Osteoblast (primary cell): ENCODE data around the gene HSPB9. TPM values are rescaled to one million over a fixed set of nuclear protein-coding genes. Genes with fewer than 3 reads are reported as not detected.
A peak's percentile ranks its signal among the peaks of the same experiment; 100 is the strongest.

Source experiments
- DNase-seq: peaks from one replicate; pipeline ENCODE4 v3.0.0; 2011; ENCODE audit warnings: low spot score, mixed read lengths; ENCODE audit not compliant: insufficient read length; ENCODE audit errors: missing footprints
- H2AFZ ChIP-seq: 2 replicates; pipeline ENCODE4 v1.6.0; 2011; ENCODE audit warnings: mild to moderate bottlenecking, low read length
- H3K27ac ChIP-seq: 2 replicates; pipeline ENCODE4 v1.5.1; 2011; ENCODE audit warnings: mild to moderate bottlenecking, low read depth, low read length, moderate library complexity
- H3K27me3 ChIP-seq: 2 replicates; pipeline ENCODE4 v1.6.0; 2012; ENCODE audit warnings: mild to moderate bottlenecking, control low read depth, inconsistent platforms, low read length, moderate library complexity; ENCODE audit not compliant: insufficient read depth
- H3K36me3 ChIP-seq: 2 replicates; pipeline ENCODE4 v1.5.1; 2011; ENCODE audit warnings: mild to moderate bottlenecking, low read length, control low read depth, moderate library complexity; ENCODE audit not compliant: insufficient read depth
- H3K4me1 ChIP-seq: 2 replicates; pipeline ENCODE4 v1.5.1; 2011; ENCODE audit warnings: mild to moderate bottlenecking, low read length, control low read depth, moderate library complexity; ENCODE audit not compliant: insufficient read depth
- H3K4me2 ChIP-seq: 2 replicates; pipeline ENCODE4 v1.6.0; 2011; ENCODE audit warnings: mild to moderate bottlenecking, low read length; ENCODE audit not compliant: insufficient read depth
- H3K4me3 ChIP-seq: fragments of 200-600 bp; sonication (generic); 3 replicates; pipeline ENCODE4 v1.5.1; 2012; ENCODE audit warnings: mild to moderate bottlenecking, low read length, inconsistent platforms; ENCODE audit not compliant: insufficient read depth
- H3K79me2 ChIP-seq: 2 replicates; pipeline ENCODE4 v1.6.0; 2012; ENCODE audit warnings: mild to moderate bottlenecking, low read length, control low read depth, inconsistent platforms; ENCODE audit not compliant: insufficient read depth
- H3K9me3 ChIP-seq: 2 replicates; pipeline ENCODE4 v1.5.1; 2011; ENCODE audit warnings: low read depth, low read length, control low read depth
- H4K20me1 ChIP-seq: 2 replicates; pipeline ENCODE4 v1.6.0; 2012; ENCODE audit warnings: mild to moderate bottlenecking, low read length, control low read depth; ENCODE audit not compliant: insufficient read depth
- total RNA-seq: library from RNA; depleted of rRNA; stranded (reverse); fragments of >200 nt; gene quantifications from 2 replicates; pipeline ENCODE4 v1.2.3, GENCODE V29; 2012
- TF ChIP-seq, protein P1 (sequence below): IDR thresholded peaks from 2 replicates; pipeline ENCODE4 v1.5.1; 2011; ENCODE audit warnings: mild to moderate bottlenecking, low read depth, low read length, moderate library complexity; ENCODE audit errors: extremely low read depth

Gene HSPB9
- total RNA-seq, 1 donor: not detected

DNA sequence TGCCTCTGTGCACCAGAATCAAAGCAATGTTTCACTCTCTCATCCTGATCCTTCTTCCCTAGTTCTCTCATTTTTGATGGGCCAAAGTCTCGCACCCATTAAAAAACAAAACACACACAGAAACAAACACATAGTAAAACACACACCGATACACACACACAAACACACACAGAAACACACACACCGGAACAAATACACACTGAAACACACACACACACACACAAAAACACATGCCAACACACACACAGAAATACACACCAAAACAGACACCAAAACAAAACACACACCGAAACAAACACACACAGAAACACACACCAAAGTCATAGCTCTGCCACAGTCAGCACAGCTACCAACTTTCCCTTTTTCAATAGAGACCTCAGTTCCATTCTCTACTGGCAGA, 8.6 kb downstream of the HSPB9 start:
- Histone ChIP-seq H3K9me3 (no peaks in the 10 kb centered on the region), H4K20me1 (peaks cover 59% of the 10 kb centered on the region), H3K36me3 (peaks cover 48% of the 10 kb centered on the region), H2AFZ (no peak overlapping the region), H3K27me3 (no peaks in the 10 kb centered on the region), H3K4me3 (no peak overlapping the region), H3K79me2 (peaks cover 79% of the 10 kb centered on the region), H3K27ac (peak overlapping the region; percentile 31), H3K4me1 (peaks cover 38% of the 10 kb centered on the region), H3K4me2 (no peak overlapping the region)
- DNase-seq: no peak
- TF ChIP-seq, protein P1, sequence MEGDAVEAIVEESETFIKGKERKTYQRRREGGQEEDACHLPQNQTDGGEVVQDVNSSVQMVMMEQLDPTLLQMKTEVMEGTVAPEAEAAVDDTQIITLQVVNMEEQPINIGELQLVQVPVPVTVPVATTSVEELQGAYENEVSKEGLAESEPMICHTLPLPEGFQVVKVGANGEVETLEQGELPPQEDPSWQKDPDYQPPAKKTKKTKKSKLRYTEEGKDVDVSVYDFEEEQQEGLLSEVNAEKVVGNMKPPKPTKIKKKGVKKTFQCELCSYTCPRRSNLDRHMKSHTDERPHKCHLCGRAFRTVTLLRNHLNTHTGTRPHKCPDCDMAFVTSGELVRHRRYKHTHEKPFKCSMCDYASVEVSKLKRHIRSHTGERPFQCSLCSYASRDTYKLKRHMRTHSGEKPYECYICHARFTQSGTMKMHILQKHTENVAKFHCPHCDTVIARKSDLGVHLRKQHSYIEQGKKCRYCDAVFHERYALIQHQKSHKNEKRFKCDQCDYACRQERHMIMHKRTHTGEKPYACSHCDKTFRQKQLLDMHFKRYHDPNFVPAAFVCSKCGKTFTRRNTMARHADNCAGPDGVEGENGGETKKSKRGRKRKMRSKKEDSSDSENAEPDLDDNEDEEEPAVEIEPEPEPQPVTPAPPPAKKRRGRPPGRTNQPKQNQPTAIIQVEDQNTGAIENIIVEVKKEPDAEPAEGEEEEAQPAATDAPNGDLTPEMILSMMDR: no peak

DNA sequence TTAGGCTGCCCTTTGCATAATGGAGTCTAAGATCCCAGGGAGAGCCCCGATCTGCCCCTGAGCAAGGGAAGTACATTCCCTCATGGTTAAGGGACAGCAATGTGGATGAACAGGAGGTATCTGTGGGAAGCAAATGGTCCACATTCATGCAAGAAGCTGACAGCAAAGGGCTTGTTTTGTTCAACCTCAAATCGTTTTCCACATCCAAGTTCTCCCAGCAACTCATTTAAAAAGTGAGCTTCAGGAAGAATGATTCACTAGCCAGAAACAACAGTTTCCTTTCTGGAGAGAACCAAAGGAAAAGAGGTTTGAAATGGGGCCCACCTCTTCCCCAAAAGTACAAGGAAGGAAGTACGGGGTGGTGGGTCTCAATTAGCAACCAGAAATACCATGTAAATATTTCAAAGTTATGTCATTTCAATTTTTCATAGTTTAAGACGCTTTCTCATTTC, 9.4 kb downstream of the HSPB9 start:
- H2AFZ ChIP-seq: no peak overlapping the region
- H3K4me2 ChIP-seq: peak overlapping the region; percentile 76
- H3K4me1 ChIP-seq: peaks cover 38% of the 10 kb centered on the region
- TF ChIP-seq, protein P1: no peak
- H3K9me3 ChIP-seq: no peaks in the 10 kb centered on the region
- H3K36me3 ChIP-seq: peaks cover 45% of the 10 kb centered on the region
- peaks cover 87% of the 10 kb centered on the region for H3K79me2 ChIP-seq
- peak; percentile 88 for DNase-seq
- H3K27me3 ChIP-seq: no peaks in the 10 kb centered on the region
- H3K4me3 ChIP-seq: no peak overlapping the region
- peaks cover 63% of the 10 kb centered on the region for H4K20me1 ChIP-seq
- H3K27ac ChIP-seq: peak overlapping the region; percentile 77

DNA sequence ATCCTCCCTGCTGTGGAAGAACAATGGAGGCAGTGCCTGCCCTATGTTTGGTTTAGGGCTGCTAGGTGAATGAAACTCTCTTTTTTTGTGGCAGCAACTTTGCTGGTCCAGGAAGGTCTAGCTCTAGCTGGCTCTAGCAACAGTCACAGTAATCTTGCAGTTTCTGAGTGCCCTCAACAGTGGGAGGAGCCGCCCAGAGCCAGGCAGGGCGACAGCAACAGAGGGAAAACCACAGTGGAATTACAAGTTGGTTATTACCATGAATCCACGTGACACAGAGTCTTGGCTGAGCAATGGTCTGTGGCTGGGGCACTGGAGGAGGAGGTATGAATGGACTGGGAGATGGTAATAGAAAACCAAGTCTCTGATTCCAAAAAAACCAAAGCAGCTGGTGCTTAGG, 10.3 kb downstream of the HSPB9 start:
- peaks cover 38% of the 10 kb centered on the region for H3K4me1 ChIP-seq
- peak overlapping the region; percentile 76 for H3K4me2 ChIP-seq
- peak; percentile 96 for DNase-seq
- H3K36me3 ChIP-seq: peaks cover 36% of the 10 kb centered on the region
- peaks cover 96% of the 10 kb centered on the region for H3K79me2 ChIP-seq
- H3K4me3 ChIP-seq: peak overlapping the region; percentile 21
- H2AFZ ChIP-seq: no peak overlapping the region
- H4K20me1 ChIP-seq: peaks cover 65% of the 10 kb centered on the region
- H3K27me3 ChIP-seq: no peaks in the 10 kb centered on the region
- TF ChIP-seq, protein P1: no peak
- H3K27ac ChIP-seq: peak overlapping the region; percentile 77
- no peaks in the 10 kb centered on the region for H3K9me3 ChIP-seq

DNA sequence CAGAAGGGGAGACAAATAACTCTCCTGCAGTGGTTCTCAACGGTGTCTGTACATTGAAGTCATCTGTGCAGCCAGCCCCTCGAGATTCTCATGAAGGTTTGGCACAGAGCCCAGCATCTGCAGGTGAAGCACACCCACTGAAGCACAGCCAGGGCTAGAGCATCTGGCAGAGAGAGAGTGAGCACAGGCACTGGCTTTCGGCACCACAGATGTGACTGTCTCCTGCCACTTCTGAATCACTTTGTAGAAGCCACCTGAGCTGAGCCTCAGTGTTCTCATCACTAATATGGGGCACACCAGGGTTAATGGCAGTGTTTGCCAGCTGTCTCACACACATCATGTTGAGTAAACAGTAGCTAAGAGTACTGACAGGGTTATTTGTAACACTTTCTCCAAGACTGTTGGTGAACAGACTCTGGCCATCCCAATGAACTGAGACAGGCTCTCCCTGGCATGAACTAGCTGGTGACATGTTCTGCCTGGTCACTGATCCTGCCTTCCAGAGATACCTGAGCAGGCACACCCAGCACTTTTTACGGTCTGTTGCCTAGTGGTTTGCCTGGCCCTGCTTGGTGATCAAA, 10.9 kb downstream of the HSPB9 start:
- peaks cover 71% of the 10 kb centered on the region for H4K20me1 ChIP-seq
- peaks cover 98% of the 10 kb centered on the region for H3K79me2 ChIP-seq
- peak overlapping the region; percentile 77 for H3K27ac ChIP-seq
- peaks cover 38% of the 10 kb centered on the region for H3K4me1 ChIP-seq
- no peak overlapping the region for H2AFZ ChIP-seq
- peak overlapping the region; percentile 76 for H3K4me2 ChIP-seq
- TF ChIP-seq, protein P1: no peak
- H3K36me3 ChIP-seq: peaks cover 31% of the 10 kb centered on the region
- no peaks in the 10 kb centered on the region for H3K9me3 ChIP-seq
- DNase-seq: peak; percentile 77
- H3K27me3 ChIP-seq: no peaks in the 10 kb centered on the region
- H3K4me3 ChIP-seq: no peak overlapping the region
